CD4-positive, alpha-beta T cell treated with Interleukin-15 for 1 hour (primary cell): ENCODE data around the gene GALNT17.

Experiments
- DNase-seq: peaks from one replicate; pipeline ENCODE4 v3.0.0-alpha.2; 2020

Gene GALNT17

DNA sequence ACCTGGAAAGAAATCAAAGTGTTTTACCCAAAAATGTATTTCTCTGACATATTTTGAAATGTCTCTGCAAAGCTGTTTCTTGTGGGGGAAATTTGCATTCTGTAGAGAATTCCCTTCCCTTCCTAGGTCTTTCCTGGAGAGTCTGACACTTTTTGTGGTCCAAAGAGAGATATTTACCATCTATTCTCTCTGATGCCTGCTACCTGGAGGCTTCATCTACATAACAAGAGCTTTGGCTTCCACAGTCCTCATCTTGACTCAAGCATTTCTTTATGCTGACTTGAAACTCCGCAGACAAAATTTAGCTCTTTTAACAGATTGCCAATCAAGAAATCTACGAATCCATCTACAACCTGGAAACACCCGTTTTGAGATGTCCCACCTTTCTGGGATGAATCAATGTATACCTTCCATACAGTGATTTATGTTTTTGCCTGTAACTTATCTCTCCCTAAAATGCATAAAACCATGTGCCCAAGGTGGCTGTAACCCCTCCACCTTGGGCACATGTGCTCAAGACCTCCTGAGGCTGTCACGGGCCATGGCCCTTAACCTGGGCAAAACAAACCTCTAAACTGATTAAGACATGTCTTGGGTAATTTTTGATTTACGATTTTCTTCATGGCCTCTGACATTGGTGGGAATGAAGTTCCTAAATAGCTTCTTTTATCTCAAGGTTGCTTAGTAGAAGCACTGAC, 334.7 kb downstream of the GALNT17 start:
- no peak for DNase-seq

DNA sequence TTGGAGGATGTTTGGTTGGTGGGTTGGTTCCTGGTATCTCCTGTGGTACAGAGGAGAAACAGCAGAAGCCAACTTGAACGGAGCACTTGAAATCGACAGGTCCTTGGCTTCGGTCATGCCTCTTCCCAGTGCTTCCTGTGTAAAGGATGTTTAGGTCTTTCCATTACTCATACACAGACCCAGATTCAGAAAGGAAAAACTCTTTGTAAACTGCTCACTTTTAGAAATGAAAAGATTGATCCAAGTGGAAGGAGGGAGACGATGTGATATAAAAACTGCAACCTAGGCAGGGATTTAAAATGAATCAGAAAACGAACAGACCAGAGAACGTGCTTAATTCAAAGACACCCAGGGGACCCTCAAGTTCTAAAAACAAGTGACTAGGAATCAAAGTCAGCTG, 338.4 kb downstream of the GALNT17 start:
- no peak for DNase-seq

DNA sequence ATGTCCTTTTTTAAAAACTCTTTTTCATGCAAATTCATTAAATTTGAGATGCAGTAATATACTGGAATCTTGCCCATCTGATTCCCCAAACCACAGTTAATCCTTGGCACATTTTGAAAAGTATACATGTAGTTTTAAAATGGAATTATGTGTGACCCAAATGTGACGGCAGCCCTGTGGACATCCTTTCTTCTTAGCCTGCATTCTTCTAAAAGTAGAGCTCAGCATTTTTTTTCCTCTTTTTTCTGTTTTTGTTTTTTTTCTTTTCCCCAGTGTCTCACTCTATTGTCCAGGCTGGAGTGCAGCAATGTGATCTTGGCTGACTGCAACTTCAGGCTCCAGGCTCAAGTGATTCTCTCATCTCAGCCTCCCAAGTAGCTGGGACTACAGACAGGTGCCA, 338.9 kb downstream of the GALNT17 start:
- no peak for DNase-seq

DNA sequence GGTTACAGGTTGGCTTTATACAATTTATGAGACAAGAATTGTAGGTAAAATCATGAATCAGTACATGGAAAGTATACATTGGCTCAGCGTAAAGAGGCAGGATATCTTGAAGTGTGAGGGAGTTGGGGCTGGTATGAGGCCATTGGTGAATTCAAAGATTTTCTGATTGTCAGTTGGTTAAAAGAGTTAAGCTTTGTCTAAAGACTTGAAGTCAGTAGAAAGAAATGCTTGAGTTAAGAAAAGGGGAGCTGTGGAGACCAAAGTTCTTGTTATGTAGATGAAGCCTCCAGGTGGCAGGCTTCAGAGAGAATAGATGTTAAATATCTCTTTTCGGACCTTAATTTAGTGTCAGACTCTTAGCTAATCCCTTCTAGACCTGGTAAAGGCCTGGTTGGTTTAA, 341.0 kb downstream of the GALNT17 start:
- no peak for DNase-seq

DNA sequence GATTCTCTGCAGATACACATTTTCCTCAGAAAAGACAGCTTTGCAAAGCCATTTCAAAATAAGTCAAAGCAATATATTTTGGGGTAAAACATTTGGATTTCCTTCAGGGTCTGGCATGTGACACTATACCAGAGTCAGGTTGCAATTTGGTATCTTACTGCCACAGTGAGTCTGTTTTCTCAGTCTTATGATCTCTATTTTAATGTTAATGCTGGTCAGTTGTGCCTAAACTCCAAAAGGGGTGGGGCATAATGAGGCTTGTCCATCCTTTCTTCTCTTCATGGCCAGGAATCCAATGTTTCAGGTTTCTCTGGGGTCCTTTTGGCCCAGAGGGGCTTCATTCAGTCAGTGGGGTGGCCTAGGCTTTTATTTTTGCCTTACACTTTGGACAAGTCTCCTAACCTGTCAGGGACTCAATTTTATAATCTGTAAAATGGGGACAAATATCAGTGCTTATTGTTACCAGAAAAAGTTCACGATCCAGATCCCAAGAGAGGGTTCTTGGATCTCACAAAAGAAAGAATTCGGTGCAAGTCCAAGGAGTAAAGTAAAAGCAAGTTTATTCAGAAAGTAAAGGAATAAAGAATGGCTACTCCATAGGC, 341.5 kb downstream of the GALNT17 start:
- no peak for DNase-seq

DNA sequence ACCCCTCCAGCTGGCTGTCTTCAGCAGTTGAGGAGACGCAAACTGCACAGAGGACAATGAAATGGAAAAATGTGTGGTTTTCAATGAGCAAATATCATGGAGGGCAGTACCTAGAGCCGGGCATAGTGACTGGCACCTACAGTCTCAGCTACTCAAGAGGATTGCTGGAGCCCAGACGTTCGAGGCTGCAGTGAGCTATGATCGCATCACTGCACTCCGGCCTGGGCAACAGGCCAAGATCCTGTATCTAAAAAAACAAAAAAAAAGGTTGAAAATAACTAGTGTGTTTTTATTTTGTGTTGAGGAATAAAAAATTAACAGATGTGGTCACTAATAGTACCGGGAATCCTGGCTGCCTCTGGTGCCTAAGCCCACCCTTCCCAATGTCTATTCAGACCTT, 345.5 kb downstream of the GALNT17 start:
- DNase-seq: no peak

DNA sequence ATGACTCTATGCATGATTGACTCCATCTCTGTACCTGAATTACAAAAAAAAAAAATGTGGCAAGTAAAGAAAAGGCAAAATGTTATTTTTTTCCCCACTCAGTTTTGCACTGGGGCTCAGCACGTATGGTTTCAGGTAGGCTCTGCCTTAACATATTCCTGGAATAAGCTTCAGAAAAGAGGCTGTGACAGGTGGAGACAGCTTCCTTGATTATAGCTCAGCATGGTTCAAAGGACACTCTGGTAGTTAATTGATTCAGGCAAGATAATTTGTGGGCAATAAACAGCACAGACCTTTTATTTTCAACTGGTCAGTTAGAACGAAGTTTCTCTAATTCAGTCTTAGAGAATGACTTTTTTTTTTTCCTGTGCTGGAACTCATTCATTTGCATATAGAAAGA, 347.3 kb downstream of the GALNT17 start:
- DNase-seq: no peak

DNA sequence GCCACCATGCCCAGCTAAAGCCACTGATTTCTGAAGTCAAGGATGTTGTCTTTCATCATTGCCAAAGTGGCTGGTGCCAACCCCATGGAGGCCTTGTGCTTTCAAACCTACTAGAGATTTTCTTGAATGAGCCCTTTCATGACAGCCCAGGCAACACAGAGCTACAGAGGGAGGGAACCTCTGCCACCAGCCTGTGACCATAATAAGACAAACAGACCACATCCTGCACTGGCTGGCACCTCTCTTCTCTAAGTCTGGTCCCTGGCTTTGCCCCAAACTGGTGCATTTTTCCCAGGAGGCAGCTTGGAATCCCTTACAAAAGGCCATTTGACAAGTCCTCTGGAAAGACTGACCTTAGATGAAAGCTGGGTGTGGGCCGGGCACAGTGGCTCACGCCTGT, 348.8 kb downstream of the GALNT17 start:
- no peak for DNase-seq

DNA sequence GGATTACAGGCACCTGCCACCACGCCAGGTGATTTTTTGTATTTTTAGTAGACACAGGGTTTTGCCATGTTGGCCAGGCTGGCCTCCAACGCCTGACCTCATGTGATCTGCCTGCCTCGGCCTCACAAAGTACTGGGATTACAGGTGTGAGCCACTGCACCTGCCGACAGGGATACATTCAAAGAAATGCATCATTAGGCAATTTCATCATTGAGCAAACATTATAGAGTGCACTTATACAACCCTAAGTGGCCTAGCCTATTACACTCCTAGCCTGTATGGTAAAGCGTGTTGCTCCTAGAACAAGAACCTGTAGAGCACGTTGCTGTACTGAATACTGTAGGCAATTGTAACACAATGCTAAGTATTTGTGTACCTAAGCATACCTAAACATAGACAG, 350.3 kb downstream of the GALNT17 start:
- DNase-seq: no peak

DNA sequence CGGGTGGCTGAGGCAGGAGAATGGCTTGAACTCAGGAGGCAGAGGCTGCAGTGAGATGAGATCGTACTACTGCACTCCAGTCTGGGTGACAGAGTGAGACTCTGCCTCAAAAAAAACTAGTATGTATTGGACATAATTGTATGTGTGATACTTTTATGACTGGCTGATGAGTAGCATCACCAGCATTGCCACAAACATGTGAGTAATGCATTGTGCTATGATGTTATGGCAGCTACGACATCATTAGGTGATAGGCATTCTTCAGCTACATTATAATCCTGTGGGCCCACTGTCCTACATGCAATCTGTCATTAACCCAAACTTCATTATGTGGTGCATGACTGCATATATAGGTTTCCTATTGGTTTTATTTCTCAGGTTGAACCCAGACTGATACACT, 352.4 kb downstream of the GALNT17 start:
- no peak for DNase-seq

DNA sequence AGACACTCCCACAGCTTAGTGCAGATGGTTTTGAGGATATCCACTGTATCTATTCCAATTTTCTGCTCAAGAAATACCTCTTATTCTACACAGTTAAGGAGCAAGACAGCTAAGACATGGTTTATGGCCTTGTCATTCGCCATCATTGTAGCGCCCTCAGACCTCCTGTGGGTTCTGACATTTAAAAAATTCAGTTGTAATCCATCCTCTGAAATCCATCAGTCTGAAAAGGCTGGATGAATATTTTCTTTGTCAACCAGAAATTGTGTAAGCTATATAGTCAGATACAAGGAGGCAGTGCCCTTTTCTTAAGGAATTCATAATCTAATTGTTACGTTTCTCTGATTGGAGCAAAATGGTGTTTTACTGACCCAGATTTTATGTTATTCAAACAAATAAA, 353.6 kb downstream of the GALNT17 start:
- no peak for DNase-seq

DNA sequence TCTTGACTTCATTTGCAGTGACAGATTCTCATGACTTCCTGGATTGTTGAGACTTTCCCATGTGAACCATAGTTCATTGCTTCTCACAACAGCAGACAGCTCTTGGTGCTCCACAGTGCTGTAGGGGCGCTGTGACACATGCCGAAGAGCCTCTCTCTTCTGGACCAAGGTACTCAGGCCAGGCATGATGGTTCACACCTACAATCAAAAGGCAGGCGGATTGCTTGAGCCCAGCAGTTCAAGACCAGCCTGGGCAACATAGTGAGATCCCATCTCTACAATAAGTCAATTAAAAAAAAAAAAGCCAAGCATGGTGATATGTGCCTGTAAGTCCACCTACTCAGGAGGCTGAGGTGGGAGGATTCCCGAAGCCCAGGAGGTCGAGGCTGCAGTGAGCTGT, 354.5 kb downstream of the GALNT17 start:
- DNase-seq: no peak

DNA sequence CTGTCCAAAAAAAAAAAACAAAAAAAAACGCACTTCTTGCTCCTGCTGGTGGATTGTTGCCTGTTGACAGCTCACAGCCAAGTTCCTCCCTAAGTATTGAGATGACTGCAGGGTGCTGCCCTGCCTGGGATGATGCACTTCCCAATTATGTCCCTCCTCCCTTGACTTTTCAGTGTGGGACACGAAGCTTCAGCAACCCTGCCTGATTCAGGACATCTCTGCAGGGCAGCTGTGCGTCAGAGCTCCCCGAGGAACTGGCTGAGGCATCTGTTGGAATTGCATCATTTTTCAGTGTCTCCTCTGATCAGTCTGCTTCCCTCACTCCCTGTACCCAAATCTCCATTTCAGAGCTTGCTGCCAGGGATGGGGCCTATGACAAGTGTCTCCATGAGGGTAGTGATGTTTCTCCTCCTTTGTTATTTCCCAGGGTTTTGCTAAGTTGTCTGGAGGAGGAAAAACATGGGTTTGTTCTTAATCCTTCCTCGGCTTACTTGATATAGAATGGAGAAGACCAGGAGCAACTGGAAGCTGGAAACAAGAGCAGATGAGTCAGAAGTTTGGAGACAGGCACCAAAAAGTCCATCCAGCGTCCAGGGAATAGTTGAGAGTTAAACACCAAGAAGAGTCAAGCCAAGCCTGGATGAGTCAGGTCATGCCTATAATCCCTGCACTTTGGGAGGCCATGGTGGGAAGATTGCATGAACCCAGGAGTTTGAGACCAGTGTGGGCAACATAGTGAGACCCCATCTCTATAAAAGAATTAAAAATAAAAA, 355.1 kb downstream of the GALNT17 start:
- DNase-seq: no peak

DNA sequence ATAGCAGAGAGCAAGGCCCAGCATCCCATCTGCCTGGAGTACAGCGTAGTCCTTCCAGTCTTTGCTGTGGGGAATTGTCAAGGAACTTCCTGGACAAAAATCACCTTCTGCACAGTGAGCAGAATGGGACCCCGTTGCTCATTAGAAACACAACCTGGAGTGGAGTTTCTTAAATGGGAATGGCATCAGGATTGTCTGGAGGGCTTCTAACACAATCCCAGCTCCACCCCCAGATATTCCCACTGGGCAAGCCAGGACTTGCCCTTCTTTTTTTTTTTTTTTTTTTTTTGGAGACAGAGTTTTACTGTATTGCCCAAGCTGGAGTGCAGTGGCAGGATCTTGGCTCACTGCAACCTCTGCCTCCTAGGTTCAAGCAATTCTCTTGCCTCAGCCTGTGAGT, 356.4 kb downstream of the GALNT17 start:
- DNase-seq: no peak

DNA sequence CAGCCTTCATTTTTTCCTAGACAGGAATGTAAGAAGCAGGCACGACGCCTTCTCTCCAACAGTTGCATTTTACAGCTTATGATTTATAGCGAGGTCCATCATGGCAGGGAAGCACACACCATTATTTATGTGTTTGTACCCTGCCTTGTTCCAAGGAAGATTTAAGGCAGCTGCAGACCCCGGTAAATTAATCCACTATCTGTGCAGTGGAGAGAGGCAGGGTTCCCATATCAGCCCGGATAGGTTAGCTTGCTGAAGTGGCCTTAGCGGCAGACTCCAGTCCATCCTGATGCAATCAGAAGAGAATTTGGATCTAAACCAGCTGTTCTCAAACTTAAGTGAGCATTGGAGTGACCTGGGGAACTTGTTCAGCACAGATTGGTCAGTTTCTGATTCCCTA, 359.4 kb downstream of the GALNT17 start:
- DNase-seq: no peak

DNA sequence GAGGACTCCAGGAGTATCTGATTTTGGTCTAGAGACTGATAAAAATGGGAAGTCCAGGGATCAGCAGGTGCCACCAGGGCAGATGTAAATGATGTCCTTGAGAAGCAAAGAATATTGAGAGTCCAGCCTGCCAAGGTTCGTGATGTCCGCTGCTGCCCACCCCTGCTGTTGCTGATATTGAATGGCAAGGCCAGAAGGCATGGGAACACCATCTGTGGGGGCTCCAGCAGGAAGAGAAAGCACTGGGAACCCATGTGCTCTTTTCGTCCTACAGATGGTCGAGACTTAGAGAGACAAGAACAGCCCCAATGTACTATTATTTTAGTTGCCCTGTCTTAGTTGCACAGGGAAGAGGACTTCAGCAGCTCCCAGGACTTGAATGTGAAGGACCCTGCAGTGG, 363.9 kb downstream of the GALNT17 start:
- DNase-seq: no peak

DNA sequence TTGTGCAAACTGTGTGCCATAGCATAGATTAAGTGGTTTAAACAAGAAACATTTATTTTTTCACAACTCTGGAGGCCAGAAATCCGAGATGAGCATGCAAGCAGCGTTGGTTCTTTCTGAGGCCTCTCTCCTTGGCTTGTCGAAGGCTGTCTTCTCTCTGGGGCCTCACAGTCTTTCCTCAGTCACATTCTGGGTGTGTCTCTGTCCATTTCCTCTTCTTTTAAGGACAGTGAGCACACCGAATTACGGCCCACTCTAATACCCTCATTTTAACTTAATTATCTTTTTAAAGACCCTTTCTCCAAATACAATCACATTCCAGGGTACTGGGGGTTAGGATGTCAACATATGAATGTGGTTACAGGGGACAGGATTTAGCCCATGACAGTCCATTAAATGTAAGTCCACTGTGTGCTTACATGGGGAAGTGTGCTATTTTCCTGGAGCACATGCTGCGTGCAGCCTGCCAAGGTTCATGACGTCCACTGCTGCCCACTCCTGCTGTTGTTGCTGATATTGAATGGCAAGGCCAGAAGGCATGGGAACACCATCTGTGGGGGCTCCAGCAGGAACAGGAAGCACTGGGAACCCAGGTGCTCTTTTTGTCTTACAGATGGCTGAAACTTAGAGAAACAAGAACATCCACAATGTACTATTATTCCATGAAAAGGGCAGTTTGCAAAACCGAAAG, 365.5 kb downstream of the GALNT17 start:
- DNase-seq: no peak

DNA sequence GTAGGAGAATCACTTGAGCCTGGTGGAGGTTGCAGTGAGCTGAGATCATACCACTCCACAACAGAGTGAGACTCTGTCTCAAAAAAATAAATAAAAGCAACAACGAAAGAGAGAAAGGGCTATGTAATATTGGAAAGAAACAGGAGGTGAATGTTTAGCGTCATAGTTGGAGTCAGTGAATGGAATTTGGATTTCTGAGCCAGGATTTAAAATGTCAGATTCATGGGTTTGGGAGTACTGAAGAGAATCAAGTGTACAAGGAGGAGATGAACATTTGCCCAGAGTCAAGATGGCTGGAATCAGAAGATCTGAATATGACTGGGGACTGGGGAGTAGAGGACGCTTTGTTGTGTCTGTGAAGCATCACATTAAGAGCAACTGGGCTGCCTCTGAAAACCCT, 366.4 kb downstream of the GALNT17 start:
- DNase-seq: no peak

DNA sequence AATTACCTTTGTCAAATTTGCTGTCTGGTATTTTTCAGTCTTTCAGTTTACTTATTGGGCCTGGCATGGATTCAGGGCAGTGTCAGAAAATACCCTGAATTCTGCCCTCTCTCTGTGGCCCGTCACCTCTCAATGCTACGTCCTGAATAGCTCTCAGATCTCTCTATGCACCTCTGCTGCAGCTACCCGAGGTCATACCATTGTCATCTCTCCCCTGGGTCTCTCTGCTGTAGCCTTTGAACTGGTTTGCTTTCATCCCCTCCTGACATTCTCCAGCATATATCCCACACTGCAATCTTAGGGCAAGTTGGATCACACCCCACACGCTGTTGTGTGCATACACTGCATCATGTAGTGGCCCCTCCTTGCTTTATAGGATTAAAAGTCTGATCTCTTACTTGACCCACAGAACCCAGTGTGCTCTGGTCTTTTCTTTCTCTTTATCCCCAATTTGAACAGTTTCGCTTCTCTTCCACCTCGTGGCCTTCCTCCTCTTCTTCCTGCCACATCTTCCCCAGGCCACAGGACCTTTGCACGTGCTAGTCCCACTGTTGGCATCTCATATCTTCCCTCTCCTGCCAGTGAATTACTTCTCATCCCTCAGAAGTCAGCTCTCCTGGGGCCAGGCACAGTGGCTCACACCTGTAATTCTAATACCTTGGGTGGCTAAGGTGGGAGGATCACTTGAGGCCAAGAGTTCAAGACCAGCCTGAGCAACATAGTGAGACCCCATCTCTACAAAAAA, 372.9 kb downstream of the GALNT17 start:
- no peak for DNase-seq

DNA sequence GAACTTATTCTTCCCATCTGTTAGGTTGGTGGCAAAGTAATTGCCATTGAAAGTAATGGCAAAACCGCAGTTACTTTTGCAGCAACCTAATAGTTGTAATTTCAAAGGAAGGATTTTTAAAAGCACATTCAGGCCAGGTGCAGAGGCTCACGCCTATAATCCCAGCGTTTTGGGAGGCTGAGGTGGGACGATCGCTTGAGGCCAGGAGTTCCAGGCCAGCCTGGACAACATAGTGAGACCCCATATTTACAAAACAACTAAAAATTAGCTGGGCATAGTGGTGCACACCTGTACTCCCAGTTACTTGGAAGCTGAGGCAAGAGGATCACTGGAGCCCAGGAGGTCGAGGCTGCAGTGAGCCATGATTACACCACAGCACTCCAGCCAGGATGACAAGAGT, 374.9 kb downstream of the GALNT17 start:
- DNase-seq: no peak

DNA sequence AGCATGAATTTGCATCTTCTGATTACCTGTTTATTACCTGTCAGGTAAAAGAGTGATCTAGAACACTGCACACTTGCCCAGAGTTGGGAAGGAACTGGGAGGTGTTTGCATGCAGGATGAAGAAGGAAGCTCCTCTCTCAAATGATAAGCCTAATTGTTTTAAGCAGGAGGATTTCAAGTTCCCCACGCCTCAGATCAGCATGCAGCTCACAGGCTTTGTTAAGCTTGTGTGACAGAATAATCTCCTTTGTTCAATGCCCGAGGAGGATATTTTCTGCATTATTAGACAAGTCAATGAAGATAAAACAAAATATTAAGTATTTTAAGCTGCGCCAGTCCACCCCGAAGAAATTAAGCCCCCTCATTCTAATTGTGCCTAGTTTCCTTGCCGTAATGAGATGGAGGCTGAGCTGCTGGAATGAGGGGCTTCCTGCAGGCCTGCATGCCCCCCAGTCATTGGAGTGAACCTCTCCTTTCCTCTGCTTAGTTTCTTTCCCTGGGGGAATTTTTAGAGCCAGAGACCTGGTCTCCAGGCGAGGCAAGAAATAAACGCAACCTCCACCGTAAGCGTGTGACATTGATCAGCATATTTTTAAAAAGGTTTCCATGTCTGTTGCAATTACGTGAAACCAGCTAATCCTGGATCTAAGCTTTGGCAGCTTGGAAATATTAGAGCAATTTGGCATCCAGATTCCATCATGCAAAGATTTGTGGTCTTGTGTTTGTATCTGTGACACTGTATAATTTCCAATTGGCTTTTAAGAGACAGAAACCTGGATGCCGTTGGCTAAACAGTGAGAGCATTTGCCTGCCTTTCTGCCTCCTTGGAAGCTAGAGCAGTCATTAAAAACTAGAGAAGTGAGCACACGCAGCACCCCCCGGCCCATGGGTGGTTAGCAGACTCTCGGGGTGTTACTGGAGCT, 376.0 kb downstream of the GALNT17 start:
- no peak for DNase-seq

DNA sequence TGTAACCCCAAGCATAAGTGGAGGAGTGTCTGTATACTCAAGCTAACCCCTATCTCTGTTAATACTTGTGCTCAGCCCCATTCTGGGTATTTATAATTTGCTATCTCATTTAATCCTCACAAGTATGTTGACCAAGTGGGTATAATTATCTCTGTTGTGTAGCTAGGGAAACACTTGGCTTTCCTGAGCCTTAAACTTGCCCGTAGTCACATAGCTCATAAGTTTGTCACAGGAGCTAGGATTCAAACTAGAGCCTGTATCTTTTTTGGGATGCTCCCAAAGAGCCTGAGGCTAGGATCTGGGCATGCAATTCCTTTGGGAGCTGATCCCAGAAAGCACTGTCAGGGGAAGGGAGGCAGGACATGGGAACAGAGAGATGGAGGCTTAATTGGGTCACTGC, 377.4 kb downstream of the GALNT17 start:
- no peak for DNase-seq
